Neutrophil (primary cell): ENCODE results near the gene TMEM169.

Experiments used
- H3K27ac ChIP-seq: fragments of 200-600 bp; sonication (generic); 2 replicates; pipeline ENCODE4 v1.5.1; 2016; ENCODE audit warnings: mild to moderate bottlenecking, moderate library complexity
- H3K27me3 ChIP-seq: fragments of 200-600 bp; sonication (generic); 2 replicates; pipeline ENCODE4 v1.6.0; 2016; ENCODE audit warnings: mild to moderate bottlenecking
- H3K36me3 ChIP-seq: fragments of 200-600 bp; sonication (generic); 2 replicates; pipeline ENCODE4 v1.5.1; 2017
- H3K4me1 ChIP-seq, 2 experiments: fragments of 200-600 bp in 1 of 2; sonication (generic) in 1 of 2; 1 replicate in 1 of 2; 2 replicates in 1 of 2; pipeline versions ENCODE4 v1.5.1 to v1.6.1; 2013 to 2016; ENCODE audit warnings: low read depth in 1 of 2, low read length in 1 of 2, mild to moderate bottlenecking in 1 of 2, moderate library complexity in 1 of 2; ENCODE audit not compliant: control insufficient read depth in 1 of 2, insufficient read depth in 1 of 2
- H3K4me3 ChIP-seq, 2 experiments: fragments of 200-600 bp in 1 of 2; sonication (generic) in 1 of 2; 1 replicate in 1 of 2; 2 replicates in 1 of 2; pipeline ENCODE4 v1.5.1; 2013 to 2016; ENCODE audit warnings: low read depth in 1 of 2, low read length in 1 of 2, mild to moderate bottlenecking in 1 of 2, moderate library complexity in 1 of 2
- H3K9me3 ChIP-seq: fragments of 200-600 bp; sonication (generic); 2 replicates; pipeline ENCODE4 v1.5.1; 2016
- TF ChIP-seq, protein P1 (sequence below): fragments of 200-600 bp; sonication (generic); IDR thresholded peaks from 2 replicates; pipeline ENCODE4 v1.5.1; 2016; ENCODE audit warnings: antibody characterized with exemption

The TMEM169 gene

DNA sequence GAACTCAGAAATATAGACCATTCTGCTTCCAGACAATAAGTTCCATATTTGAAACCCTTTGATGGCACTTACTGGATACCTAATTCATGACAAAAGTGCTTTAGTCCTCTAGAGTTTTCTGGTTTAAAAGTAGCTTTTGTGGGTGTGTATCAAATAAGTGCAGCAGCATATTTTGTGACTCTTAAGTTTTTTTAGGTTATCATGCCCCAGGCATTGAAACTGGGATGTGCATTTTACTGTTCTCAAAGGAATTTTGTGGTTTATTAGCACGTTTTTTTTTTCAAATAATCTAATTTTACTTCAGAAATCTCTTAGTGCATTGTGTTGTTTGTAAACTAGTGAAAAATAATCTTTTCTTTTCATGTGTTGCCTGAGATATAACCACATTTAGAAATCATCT, 28.9 kb downstream of the TMEM169 start:
- H3K4me1 ChIP-seq, result peaks cover 39 to 49% of the 10 kb centered on the region in 2 experiments
- H3K36me3 ChIP-seq, result peaks cover 28% of the 10 kb centered on the region
- H3K27ac ChIP-seq, result peak overlapping the region; percentile 90
- peak overlapping the region; percentile 88 to 94 for H3K4me3 ChIP-seq
- TF ChIP-seq, protein P1, sequence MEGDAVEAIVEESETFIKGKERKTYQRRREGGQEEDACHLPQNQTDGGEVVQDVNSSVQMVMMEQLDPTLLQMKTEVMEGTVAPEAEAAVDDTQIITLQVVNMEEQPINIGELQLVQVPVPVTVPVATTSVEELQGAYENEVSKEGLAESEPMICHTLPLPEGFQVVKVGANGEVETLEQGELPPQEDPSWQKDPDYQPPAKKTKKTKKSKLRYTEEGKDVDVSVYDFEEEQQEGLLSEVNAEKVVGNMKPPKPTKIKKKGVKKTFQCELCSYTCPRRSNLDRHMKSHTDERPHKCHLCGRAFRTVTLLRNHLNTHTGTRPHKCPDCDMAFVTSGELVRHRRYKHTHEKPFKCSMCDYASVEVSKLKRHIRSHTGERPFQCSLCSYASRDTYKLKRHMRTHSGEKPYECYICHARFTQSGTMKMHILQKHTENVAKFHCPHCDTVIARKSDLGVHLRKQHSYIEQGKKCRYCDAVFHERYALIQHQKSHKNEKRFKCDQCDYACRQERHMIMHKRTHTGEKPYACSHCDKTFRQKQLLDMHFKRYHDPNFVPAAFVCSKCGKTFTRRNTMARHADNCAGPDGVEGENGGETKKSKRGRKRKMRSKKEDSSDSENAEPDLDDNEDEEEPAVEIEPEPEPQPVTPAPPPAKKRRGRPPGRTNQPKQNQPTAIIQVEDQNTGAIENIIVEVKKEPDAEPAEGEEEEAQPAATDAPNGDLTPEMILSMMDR, result no peak
- H3K9me3 ChIP-seq, result no peaks in the 10 kb centered on the region
- H3K27me3 ChIP-seq, result no peaks in the 10 kb centered on the region

DNA sequence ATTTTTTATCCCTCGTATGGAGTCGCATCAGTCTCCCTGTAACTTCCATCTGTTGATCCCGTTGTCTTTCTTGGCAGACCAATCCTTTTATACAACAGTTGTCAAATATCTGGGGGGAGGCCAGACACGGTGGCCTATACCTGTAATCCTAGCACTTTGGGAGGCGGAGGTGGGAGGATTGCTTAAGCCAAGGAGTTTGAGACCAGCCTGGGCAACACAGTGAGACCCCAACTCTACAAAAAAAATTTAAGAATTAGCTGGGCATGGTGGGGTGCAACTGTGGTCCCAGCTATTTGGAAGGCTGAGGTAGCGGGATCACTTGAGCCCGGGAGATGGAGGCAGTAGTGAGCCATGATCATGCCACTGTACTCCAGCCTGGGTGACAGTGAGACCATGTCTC, 29.4 kb downstream of the TMEM169 start:
- H3K27me3 ChIP-seq, result no peaks in the 10 kb centered on the region
- H3K27ac ChIP-seq, result peak overlapping the region; percentile 90
- H3K36me3 ChIP-seq, result peaks cover 28% of the 10 kb centered on the region
- no peak overlapping the region for H3K4me3 ChIP-seq
- H3K9me3 ChIP-seq, result no peaks in the 10 kb centered on the region
- TF ChIP-seq, protein P1, result no peak
- H3K4me1 ChIP-seq, result peaks cover 44 to 54% of the 10 kb centered on the region in 2 experiments

DNA sequence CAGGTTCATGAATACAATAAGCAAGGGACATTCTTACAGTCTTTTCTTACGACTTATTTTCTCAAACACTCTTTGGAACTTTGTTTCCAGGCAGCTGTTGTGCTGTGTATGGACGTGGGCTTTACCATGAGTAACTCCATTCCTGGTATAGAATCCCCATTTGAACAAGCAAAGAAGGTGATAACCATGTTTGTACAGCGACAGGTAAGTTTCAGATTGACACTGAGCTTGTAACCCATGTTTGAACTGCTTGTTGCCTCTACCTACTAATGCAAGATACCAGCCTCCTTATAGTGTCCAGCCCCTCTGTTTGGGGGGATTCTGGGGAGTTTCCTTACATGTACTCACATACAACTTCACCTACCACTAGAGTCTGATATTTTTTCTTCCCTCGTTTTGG, 31.2 kb downstream of the TMEM169 start:
- Histone ChIP-seq H3K4me3 (no peak overlapping the region), H3K27me3 (no peaks in the 10 kb centered on the region), H3K4me1 (peaks cover 61 to 64% of the 10 kb centered on the region in 2 experiments), H3K27ac (peak overlapping the region; percentile 100), H3K36me3 (peaks cover 28% of the 10 kb centered on the region), H3K9me3 (no peaks in the 10 kb centered on the region)
- TF ChIP-seq, protein P1, result no peak

DNA sequence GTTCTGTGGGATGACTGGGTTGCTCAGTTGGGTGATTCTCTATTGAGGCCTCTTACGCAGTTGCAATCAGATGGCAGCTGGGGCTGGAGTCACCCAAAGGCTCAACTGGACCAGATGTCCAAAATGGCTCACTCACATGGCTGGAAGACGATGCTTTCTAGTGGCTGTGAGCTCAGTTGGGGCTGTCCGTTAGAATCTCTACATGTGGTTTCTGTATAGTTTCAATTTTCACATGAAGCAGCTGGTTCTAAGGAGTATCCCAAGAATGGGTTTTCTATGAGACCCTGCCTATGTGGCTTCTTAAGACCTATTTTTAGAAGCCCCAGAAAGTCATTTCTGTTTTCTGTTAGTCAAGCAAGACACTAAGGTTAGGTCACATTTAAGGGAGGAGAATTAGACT, 31.9 kb downstream of the TMEM169 start:
- TF ChIP-seq, protein P1, result no peak
- H3K36me3 ChIP-seq, result peaks cover 32% of the 10 kb centered on the region
- no peaks in the 10 kb centered on the region for H3K9me3 ChIP-seq
- peak overlapping the region; percentile 100 for H3K27ac ChIP-seq
- no peak overlapping the region for H3K4me3 ChIP-seq
- peaks cover 66 to 67% of the 10 kb centered on the region in 2 experiments for H3K4me1 ChIP-seq
- H3K27me3 ChIP-seq, result no peaks in the 10 kb centered on the region

DNA sequence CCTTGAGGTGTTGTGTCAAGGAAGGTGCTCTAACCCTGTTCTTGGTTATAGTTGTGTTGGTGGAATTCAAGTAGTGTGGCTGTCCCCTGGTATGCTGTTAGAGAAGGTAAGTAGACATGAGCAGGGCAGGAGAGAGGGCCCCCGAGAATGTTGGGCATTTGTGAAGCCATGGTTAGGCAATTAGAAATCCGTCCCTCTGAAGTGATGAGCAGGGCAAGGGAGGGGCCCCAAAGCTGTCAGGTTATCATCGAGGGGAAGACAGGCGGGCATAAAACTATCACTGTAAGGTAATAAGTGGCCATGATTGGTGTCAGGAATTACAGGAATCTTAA, 32.6 kb downstream of the TMEM169 start:
- Histone ChIP-seq H3K27ac (peak overlapping the region; percentile 100), H3K36me3 (peaks cover 40% of the 10 kb centered on the region), H3K4me1 (peaks cover 69% of the 10 kb centered on the region in 2 experiments), H3K9me3 (no peaks in the 10 kb centered on the region), H3K27me3 (no peaks in the 10 kb centered on the region), H3K4me3 (peak overlapping the region; percentile 67 to 75)
- TF ChIP-seq, protein P1, result no peak
